GM19452 (cell line): ENCODE data around the gene NEMF.
A peak's percentile ranks its signal among the peaks of the same experiment; 100 is the strongest.
"Not testable (repeated sequence)": the region's sequence is repeated elsewhere in the genome, so short reads cannot be mapped to it uniquely, and the experiment has no call there.

Experiments used
- ATAC-seq: cut with Tn5 transposase; IDR thresholded peaks from one replicate; pipeline ENCODE4 v1.9.1; 2021; ENCODE audit not compliant: unreplicated experiment

NEMF gene

DNA sequence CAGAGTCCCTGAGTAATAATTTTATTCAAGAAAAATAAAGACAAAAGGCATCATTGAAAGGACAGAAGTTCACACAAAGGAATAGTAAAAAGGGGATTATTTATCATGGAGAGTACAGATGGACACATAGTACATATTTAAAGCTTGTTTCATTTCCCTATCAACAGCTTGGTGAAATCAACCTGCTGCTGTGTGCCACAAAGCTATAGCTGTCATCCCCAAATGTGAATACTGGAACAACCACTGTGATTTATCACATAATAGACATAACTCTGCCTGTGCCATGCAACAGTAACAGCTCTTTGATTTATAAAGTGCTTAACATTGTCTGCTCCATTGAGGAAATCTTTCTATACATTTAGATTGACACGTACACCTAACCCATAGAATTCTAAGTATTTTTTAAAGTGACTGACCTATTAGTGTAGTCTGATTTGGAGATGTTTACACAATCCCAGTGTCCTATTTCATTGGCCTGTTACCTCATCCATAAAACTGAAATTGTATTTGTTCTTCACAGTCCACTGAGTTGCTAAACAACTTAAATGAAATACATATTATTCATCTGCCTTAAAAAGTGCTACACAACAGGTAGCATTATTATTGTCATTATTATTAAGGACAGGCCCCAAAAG is 3.3 kb downstream of the NEMF start:
- ATAC-seq = no peak

DNA sequence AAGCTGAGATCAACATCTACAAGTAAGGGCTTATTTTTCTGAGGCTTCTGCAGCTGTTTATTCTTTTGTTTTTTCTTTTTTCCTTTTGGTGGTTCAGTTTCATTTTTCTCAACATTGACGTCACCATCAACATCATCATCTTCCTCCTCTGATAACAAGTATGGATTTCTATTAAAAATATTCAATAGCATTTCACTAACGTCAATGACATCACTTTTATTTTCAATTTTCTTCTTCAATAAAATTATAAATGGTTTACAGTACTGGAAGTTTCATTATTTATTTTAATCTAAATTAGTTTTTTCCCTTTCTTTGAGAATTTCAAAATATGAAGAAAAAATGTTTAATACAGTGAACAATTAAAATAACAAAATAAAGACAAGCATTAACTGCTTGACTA is 23.9 kb downstream of the NEMF start:
- ATAC-seq = no peak

DNA sequence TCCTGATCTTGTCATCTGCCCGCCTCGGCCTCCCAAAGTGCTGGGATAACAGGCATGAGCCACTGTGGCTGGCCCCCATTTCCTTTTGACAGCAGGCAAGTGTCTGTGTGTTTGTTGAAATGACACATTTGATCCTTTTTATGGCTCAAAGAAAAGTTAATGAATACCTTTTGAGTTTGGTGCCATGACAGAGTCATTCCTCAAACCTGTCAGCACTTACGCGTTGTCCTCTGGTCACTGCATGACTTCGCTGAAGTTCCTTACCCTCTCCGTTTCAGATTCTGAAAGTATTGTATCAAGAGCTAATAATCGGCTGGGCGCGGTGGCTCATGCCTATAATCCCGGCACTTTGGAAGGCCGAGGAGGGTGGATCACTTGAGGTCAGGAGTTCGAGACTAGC is 32.4 kb downstream of the NEMF start:
- ATAC-seq = no peak

DNA sequence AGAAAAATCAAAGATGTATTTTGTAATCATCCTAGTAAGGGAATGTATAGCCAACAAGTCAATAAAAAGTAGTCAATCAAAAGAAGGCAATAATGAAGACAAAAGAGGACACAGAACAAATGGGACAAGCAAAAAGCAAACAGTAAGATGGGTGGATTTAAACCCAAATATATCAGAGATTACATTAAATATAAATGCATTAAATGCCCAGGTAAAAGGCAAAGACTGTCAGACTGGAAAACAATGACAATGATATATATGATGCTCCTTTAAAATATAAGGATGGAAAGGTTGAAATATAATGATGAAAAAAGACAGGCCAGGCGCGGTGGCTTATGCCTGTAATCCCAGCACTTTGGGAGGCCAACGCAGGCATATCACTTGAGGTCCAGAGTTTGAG is 35.7 kb downstream of the NEMF start:
- no peak for ATAC-seq

DNA sequence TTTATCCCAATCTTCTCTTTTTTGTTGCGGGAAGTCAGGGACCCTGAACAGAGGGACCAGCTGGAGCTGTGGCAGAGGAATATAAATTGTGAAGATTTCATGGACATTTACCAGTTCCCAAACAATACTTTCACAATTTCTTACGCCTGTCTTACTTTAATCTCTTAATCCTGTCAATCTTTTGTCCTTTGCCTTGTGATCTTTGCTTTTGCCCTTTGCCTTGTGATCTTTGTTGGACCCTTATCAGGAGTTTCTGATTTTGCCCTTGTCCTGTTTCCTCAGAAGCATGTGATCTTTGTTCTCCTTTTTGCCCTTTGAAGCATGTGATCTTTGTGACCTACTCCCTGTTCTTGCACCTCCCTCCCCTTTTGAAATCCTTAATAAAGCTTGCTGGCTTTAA is 36.5 kb downstream of the NEMF start:
- ATAC-seq = not testable (repeated sequence)

DNA sequence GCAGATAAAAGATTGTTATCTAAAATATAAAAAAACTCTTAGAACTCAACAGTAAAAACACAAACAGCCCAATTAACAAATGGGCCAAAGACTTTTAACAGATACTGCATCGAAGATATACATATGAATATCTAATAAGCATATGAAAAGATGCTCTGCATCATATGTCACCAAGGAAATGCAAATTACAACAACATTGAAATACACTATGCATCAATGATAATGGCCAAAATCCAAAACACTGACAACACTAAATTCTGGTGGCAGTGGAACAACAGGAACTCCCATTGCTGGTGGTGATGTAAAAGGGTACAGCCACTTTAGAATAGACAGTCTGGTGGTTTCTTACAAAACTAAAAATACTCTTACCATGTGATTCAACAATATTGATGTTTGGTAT is 43.8 kb downstream of the NEMF start:
- ATAC-seq = no peak

DNA sequence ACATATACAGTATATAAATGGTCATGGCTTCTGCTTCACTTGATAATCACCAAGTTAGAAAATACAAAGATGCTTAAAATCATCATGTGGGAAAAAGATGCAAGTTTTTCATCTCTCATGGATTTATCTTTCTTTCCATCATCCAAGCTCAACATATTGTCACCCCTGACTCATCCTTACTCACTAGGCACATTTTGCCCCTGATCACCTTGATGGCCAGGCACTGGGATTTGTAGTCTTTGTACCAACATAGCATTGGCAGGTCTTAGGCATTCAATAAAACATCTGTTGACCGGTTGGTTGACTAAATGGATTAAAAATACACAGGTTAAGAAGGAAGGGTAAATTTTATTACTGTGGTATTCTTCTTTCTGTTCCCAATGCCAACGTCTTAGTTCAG is 56.6 kb downstream of the NEMF start:
- no peak for ATAC-seq

DNA sequence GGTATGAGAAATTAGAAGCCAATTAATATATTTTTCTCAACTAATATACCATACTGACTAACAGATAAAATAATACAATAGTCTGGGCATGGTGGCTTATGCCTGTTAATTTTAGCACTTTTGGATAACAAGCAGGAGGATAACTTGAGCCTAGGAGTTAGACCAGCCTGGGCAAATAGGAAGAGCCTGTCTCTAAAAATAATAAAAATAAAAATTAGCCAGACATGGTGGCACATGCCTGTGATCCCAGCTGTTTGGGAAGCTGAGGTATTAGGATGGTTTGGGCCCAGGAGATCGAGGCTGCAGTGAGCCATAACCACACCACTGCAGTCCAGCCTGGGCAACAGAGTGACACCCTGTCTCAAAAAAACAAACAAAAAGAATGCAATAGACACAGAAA is 60.0 kb downstream of the NEMF start:
- no peak for ATAC-seq

DNA sequence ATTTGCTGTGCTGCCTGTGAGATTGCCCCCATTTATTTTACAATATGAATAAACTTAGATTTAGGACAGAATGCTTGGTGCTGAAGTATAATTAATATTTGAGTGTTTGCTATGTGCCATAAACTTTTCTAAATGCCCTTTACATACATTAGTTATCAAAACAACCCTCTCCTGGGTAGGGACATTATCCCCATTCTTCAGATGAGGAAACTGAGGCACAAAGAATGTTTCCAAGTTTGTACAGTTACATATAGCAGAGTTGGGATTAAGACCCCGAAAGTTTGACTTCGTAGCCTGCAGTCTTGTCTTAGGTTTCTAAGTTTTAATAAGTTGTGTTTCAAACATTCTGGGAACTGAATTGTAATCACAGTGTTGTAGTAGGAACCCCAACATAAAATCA is 66.3 kb downstream of the NEMF start:
- no peak for ATAC-seq

DNA sequence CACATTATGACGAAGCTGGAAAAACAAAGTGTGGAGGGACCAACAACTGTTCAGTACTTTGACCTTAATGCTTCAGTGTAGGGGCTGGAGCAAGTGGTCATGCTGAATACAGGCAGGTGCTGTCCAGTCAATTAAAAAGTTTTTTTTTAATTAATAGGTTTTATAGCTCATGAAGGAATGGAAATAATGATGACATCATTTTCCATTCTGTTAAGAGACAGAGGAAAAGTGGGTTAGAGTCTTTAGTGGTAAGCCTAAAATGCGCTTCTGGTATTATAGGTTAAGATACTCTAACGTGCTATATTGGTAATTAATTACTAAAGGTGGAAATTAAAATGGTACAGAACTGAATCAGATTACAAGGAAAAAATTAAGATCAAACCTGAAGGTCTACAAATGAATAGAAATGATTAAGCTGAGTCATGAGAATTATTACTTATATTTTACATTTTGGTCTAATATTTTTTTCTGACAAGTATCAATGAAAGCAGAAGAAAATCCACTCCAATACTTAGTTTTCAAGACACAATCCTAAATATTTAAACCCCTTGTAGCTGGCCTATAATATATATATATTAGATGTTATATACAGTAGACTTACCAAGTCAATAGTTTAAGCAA is 69.1 kb downstream of the NEMF start:
- no peak for ATAC-seq

DNA sequence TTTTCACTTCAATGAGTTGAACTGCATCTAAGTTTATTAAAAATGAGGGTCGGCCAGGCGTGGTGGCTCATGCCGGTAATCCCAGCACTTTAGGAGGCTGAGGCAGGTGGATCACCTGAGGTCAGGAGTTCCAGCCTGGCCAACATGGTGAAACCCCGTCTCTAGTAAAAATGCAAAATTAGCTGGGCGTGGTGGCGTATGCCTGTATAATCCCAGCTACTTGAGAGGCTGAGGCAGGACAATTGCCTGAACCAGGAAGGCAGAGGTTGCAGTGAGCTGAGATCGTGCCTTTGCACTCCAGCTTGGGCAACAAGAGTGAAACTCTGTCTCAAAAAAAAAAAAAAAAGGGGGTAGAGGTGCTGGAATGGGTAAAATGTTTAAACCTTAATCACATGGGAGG is 71.5 kb downstream of the NEMF start:
- ATAC-seq = not testable (repeated sequence)

DNA sequence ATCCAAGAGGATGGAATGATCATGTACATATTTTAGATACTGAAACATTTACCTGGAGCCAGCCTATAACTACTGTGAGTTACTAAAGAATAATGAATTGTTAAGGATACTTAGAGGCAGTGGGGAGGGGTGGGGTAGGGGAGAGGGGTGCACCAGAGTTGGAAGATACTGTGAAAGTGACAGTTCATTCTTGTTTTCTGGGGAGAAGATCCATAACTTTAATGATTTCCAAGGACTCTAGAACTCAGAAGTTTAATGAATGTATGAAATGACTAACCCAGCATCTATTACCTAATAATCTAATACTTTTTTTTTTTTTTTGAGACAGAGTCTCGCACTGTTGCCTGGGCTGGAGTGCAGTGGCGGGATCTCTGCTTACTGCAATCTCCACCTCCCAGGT is 74.2 kb downstream of the NEMF start:
- no peak for ATAC-seq

DNA sequence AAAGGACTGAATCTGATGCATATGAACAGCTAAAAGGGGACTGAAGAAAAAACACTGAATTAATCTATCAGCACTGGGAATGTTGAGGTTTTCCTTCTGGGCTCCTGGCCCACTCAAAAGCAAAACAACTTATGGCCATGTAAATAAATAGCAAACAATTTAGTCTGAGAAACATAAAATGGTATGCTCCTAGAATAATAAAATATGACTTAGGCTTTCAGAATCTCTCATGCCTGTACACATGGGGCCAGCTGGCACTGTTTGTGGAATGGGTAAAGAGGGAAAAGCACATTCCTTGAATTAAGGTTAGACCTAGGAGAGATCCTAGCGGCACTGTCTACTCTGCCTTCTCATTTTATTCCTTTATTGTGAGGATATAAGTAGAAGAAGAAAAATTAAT is 78.5 kb downstream of the NEMF start:
- ATAC-seq = no peak

DNA sequence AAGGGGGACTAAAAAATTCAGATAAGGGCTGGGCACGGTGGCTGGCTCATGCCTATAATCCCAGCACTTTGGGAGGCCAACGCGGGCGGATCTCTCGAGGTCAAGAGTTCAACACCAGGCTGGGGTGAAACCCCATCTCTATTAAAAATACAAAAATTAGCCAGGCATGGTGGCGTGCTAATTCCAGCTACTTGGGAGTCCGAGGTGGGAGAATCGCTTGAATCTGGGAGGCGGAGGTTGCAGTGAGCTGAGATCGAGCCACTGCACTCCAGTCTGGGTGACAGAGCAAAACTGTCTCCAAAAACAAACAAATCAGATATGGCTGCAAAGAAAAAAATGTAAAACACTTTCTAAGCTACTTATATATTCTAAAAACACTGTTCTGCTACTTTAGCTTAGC is 80.9 kb downstream of the NEMF start:
- not testable (repeated sequence) for ATAC-seq

DNA sequence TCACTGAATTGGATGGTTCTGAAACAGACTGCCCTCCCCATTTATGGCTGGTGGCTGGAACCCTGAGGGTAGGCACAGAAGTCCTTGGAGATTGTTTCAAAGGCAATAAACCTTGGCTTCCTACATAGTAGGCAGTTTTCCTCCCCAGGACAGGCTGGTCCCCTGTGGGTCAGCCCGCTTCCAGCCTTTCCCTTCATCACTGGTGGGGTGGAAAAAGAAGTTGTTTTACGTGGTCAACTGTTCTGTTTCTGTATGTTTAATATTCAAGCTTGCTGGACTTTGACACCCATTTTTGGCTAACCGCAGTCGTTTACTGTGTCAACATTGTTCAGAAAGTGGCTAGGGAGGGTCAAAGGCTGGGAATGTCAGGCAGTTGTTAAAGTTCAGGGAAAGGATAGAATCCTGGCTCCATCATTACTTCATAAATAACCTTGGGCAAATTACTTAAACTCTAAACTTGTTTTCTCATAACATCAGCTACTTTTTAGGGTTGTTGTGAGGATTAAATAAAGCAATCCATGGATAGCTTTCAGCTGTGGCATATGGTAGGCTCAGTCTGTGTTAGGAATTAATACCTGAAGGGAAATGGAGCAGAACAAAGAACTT is 82.3 kb downstream of the NEMF start:
- no peak for ATAC-seq

DNA sequence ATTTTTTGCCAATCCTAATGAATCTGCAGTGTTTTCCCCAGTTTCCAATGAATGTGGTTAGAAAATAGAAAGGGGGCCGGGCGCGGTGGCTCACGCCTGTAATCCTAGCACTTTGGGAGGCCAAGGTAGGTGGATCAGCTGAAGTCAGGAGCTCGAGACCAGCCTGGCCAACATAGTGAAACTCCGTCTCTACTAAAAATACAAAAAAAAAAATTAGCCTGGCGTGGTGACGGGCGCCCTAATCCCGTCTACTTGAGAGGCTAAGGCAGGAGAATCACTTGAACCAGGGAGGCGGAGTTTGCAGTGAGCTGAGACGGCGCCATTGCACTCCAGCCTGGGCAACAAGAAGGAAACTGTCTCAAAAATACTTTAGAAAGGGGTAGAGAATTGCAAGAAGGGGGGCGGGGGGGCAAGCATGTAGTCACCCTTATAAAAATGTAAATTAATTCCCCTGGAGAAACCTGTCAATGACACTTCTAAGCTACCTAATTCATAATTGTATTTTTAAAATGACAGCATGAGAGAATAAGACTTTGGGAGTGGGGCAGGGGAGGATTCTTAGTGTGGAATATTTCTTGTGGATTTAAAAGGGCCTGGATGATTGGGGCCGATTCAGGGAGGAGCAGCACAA is 82.9 kb downstream of the NEMF start:
- no peak for ATAC-seq

DNA sequence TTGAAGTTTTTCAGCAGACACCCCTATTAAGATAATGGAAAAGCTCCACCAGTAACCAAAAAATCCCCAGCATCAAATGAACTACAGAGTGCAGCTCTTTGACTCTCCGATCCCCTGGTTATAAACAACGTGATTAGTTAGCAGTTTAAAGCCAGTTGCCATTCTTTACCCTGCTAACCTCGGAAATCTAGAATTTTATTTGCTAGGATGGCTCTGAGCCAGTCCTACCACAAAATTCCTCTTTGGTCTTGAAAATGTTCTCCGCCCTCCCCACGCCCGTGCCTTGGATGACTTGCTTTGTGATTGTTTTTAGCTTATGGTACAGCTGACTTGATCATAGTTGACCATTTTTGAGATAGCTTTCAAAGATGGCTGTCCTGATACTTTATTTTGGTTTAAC is 83.4 kb downstream of the NEMF start:
- no peak for ATAC-seq

DNA sequence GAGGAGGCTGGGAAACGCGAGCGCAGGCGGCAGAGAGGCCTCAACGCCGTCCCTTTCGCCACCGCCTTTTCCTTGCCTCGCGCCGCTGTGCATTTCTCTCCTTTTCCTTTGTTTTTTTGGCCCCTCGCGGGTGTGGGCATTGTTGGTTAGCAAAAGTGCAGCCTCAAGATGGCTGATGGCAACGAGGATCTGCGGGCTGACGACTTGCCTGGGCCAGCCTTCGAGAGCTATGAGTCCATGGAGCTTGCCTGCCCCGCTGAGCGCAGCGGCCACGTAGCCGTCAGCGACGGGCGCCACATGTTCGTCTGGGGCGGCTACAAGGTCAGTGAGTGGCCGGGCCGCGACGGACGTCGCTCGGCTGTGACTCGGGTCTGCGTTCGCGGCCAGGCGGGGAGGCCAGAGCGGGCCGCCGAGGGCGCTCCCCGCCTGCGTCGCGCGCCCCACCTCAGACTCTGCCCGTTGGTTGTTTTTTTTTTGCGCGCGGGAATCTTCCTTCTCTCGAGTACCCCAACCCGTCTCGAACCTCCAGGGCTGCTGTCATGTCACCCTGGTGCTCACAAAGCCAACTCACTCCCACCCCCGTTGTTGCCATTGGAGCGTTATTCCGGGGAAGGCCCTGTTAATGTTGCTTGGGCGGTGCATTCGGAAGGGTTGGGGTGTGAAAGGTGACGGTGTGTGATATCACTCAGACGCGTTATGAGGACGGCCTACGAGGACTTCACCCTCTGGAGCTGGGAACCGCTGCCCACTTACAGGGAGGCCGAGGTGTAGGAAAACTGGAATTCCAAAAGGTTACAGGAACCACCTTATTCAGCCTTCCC is 84.1 kb downstream of the NEMF start:
- ATAC-seq = peak; percentile 36

DNA sequence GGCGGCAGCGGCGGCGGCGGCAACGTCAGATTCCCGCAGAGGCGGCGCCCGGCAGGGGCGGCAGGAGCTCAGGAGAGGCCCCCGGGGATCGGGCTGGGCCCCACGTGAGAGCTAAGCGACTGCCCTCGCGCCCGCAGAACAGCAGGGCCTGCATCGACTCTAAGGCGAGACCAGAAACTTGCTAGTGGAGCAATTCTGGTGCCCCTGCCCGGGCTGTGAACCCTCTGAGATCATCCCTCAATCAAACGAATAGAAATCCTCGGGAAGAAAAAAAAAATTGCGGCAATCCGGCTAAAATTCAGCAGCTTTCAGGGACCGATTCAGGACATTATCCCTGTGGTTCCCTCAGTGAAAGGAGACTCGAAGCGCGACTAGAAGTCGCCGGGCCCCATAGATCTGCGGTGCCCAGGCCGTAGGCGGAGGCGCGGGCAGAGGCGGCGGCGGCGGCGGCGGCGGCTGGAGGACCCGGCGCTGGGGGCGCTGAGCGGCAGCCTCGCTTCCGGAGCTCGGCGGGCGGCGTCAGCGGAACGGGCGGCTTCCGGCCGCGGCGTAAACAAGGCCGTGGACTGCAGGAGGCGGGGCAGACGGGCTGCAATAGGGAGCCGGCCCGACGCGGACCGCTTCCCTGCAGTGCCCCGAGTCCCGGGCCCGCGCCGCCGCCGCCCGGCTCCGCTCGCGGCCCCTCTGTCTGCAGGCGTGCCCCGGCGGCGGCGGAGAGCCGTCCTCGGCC is 84.9 kb downstream of the NEMF start, which contains the start of gene KLHDC2:
Gene KLHDC2 (plus strand): TSS at position 583 of the 730 bp plus-strand sequence. CDS start 316 bp downstream, outside the sequence.
- ATAC-seq = peak; percentile 91

DNA sequence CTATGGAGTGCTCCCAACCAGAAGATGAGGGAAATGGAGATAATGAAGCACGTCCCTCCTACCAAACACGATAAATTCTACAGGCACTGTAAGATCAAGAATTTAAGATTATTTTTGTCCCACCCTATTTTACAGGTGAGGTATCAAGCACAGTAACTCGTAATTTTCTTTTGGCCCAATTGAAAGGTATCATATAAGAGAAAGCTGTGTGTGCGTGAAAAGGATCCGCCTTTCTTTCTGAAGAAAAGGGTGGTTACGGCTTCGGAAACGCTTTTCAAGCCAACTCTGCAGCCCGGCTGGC is 85.4 kb downstream of the NEMF start:
- no peak for ATAC-seq

DNA sequence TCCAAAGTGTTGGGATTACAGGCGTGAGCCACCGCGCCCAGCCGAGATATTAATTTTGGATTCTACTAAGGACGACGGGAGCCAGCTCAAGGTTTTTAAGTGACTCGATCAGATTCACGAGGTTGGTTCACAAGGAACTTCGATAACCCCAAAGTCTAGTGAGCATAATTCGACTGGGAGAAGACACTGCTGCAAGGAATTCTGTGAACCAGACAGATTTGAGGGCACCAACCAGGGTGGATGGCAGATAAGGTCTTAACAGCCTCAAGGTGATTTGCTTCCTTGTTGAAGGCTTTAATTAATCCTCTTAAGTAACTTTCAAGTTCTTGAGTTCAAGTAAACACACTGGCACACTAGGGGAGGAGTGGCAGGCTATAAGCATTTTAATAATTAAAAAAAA is 85.7 kb downstream of the NEMF start:
- ATAC-seq = no peak
